Endothelial cell (in vitro differentiated cells): Measurements from ENCODE around the gene RAB6A. TPM values are rescaled to one million over a fixed set of nuclear protein-coding genes. Genes with fewer than 3 reads are reported as not detected.

Experiments
- DNase-seq: peaks from one replicate; pipeline ENCODE4 v3.0.0; 2021; ENCODE audit warnings: low spot score
- H3K27ac Mint-ChIP-seq: one replicate; pipeline ENCODE4 v1.8.0; 2021; ENCODE audit warnings: mixed read lengths, inconsistent platforms; ENCODE audit not compliant: unreplicated experiment
- H3K27me3 Mint-ChIP-seq: one replicate; pipeline ENCODE4 v1.8.0; 2021; ENCODE audit warnings: mild to moderate bottlenecking, moderate library complexity, mixed read lengths, inconsistent platforms; ENCODE audit not compliant: unreplicated experiment
- H3K36me3 Mint-ChIP-seq: one replicate; pipeline ENCODE4 v1.8.0; 2021; ENCODE audit warnings: mild to moderate bottlenecking, low read depth, mixed read lengths, inconsistent platforms; ENCODE audit not compliant: unreplicated experiment
- H3K4me1 Mint-ChIP-seq: one replicate; pipeline ENCODE4 v1.8.0; 2021; ENCODE audit warnings: mild to moderate bottlenecking, mixed read lengths, inconsistent platforms; ENCODE audit not compliant: unreplicated experiment
- H3K4me3 Mint-ChIP-seq: one replicate; pipeline ENCODE4 v1.8.0; 2021; ENCODE audit warnings: mild to moderate bottlenecking, mixed read lengths, inconsistent platforms; ENCODE audit not compliant: unreplicated experiment
- H3K9me3 Mint-ChIP-seq: one replicate; pipeline ENCODE4 v1.8.0; 2021; ENCODE audit warnings: mixed read lengths, inconsistent platforms; ENCODE audit not compliant: unreplicated experiment
- total RNA-seq: library from RNA; stranded (reverse); fragmentation: NEBNext Ultra II Directional; extraction: Animal tissue kit (Norgen Biotek cat#: 25700); gene quantifications from one replicate; pipeline ENCODE4 v1.2.1, GENCODE V29; 2021; ENCODE audit not compliant: unreplicated experiment
- TF ChIP-seq, protein P1 (sequence below): fragments of 200-600 bp; sonication (generic); IDR thresholded peaks from one replicate; pipeline ENCODE4 v1.5.0; 2021; ENCODE audit warnings: antibody characterized with exemption; ENCODE audit not compliant: unreplicated experiment

The RAB6A gene
- total RNA-seq, 1 donor from 2014 or later, result 125 TPM

DNA sequence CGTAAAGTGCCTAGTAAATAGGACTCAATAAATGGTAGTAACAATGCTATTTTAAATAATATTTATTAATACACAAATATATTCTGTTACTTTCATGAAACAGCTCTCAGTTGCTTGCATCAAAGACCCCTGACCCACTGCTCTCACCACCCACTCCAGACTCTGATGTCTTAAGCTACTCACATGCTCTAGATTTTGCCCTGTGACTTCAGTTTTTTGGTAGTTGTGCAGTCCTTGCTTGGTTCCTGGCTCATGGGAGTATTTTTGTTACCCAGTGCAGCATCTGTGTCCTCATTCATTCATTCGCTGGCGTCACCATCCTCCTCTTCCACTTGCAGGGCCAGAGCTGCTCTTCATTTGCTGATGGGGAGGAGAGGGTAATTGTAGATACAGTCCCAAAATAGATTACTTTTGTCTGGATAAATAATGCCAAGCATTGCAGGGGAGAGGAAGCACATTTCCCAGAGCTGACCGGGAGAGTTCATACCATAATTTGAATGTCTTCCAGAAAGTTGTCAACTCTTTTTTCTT is 39.5 kb upstream of the RAB6A start:
- Mint-ChIP-seq H3K27ac (no peak overlapping the region), H3K9me3 (no peaks in the 10 kb centered on the region), H3K4me3 (no peak overlapping the region), H3K36me3 (no peaks in the 10 kb centered on the region), H3K27me3 (no peaks in the 10 kb centered on the region), H3K4me1 (no peaks in the 10 kb centered on the region)
- TF ChIP-seq, protein P1, sequence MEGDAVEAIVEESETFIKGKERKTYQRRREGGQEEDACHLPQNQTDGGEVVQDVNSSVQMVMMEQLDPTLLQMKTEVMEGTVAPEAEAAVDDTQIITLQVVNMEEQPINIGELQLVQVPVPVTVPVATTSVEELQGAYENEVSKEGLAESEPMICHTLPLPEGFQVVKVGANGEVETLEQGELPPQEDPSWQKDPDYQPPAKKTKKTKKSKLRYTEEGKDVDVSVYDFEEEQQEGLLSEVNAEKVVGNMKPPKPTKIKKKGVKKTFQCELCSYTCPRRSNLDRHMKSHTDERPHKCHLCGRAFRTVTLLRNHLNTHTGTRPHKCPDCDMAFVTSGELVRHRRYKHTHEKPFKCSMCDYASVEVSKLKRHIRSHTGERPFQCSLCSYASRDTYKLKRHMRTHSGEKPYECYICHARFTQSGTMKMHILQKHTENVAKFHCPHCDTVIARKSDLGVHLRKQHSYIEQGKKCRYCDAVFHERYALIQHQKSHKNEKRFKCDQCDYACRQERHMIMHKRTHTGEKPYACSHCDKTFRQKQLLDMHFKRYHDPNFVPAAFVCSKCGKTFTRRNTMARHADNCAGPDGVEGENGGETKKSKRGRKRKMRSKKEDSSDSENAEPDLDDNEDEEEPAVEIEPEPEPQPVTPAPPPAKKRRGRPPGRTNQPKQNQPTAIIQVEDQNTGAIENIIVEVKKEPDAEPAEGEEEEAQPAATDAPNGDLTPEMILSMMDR, result no peak
- DNase-seq, result no peak

DNA sequence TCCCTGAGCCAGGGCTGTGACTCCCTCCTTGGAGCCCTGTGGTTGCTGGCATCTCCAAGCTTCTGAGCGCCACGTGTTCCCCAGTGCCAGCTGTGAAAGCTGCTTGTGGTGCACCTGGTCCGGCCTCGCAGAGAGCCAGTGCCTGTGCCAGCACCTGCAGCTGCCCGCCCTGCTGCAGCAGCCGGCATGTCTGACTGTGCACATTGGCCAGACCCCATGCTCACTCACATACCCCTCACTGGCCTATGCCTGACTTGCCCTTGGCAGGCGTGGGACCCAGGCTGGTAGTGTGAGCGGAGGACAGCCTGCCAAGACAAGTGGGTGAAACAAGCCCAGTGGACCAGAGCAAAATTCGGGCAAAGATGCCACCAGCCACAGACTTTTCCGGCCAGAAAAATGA is 36.6 kb upstream of the RAB6A start:
- TF ChIP-seq, protein P1, result no peak
- no peak for DNase-seq
- H3K27ac Mint-ChIP-seq, result no peak overlapping the region
- no peaks in the 10 kb centered on the region for H3K27me3 Mint-ChIP-seq
- no peaks in the 10 kb centered on the region for H3K9me3 Mint-ChIP-seq
- peaks cover 3% of the 10 kb centered on the region for H3K4me1 Mint-ChIP-seq
- H3K36me3 Mint-ChIP-seq, result no peaks in the 10 kb centered on the region
- H3K4me3 Mint-ChIP-seq, result no peak overlapping the region

DNA sequence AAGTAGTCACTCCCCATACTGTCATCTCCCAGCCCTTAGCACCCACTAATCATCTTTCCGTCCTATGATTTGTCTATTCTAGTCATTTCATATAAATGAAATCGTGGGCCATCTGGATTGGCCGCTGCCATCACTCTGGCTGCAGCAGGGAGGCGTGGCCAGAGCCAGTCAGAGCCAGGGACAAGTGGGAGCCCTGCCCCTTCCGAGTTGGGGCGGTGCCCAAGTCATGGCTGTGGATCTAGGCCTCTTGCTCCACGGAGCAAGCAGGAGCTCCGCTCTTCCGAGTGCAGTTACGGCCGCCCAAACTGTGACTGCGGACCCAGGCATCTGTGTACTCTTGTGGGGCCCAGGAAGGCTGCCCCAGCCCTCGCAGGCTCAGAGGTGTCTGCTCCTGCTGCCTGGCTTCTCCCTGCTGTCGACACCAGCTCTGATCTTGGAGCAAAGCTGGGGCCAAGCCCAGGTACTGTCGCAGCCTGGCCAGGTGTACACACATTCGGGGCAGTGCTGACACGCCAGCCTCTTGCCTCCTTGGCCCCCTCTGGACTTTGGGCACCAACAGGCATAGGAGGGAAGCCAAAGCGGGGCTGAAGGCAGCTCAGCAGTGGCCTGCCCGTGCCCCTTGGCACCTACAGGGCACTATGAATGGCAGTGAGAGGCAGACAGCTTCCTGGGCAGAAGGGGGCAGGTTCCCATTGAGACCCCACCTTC is 35.2 kb upstream of the RAB6A start:
- TF ChIP-seq, protein P1, result no peak
- no peak for DNase-seq
- Mint-ChIP-seq H3K9me3 (no peaks in the 10 kb centered on the region), H3K36me3 (no peaks in the 10 kb centered on the region), H3K4me1 (peaks cover 3% of the 10 kb centered on the region), H3K4me3 (no peak overlapping the region), H3K27me3 (no peaks in the 10 kb centered on the region), H3K27ac (no peak overlapping the region)

DNA sequence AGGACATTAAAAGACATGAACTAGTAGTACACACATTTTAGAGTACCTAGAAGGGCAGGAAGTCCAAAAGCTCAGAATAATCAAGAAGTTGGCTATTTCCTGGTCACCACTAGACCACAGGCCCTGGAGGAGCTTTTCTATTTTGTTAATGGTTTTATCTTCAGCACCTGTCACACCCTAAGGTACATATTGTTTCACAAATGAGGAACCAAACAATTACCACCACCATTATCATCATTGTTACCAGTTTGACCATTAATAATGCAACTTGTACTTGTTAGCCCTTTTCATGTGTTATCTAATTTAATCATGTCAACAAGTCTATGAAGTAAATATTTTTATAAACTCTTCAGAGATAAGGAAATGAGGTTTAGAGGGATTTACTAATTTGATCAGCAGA is 31.7 kb upstream of the RAB6A start:
- no peak overlapping the region for H3K27ac Mint-ChIP-seq
- no peaks in the 10 kb centered on the region for H3K9me3 Mint-ChIP-seq
- DNase-seq, result no peak
- H3K4me3 Mint-ChIP-seq, result no peak overlapping the region
- H3K27me3 Mint-ChIP-seq, result peaks cover 3% of the 10 kb centered on the region
- peaks cover 6% of the 10 kb centered on the region for H3K4me1 Mint-ChIP-seq
- peaks cover 3% of the 10 kb centered on the region for H3K36me3 Mint-ChIP-seq
- TF ChIP-seq, protein P1, result no peak

DNA sequence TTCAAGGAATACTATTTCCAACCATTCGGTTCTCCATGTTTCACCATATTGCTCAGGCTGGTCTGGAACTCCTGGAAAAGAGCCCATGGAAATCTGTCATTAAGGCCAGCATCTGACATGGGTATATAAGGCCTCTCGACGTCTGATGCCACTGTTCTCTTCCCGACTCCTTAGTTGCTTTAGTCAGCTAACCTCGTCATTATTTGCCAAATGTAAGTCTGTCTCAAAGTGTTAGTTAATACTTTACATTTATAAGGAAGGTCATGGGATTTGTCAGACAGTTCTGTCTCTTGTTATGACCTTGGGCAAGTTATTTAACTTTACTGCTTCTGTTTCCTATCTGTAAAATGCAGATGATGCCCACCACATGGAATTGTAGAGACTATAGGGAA is 28.4 kb upstream of the RAB6A start:
- peaks cover 6% of the 10 kb centered on the region for H3K27me3 Mint-ChIP-seq
- no peak overlapping the region for H3K27ac Mint-ChIP-seq
- H3K4me1 Mint-ChIP-seq, result peaks cover 9% of the 10 kb centered on the region
- TF ChIP-seq, protein P1, result no peak
- H3K36me3 Mint-ChIP-seq, result peaks cover 5% of the 10 kb centered on the region
- DNase-seq, result no peak
- no peak overlapping the region for H3K4me3 Mint-ChIP-seq
- no peaks in the 10 kb centered on the region for H3K9me3 Mint-ChIP-seq
